Breast epithelium (tissue), 3 donors: Measurements from ENCODE around the gene FBXO22.

Source experiments
- POLR2A ChIP-seq: fragments of 450-650 bp; IDR thresholded peaks from one replicate; pipeline ENCODE4 v1.6.1; 2016; ENCODE audit warnings: antibody characterized with exemption, mild to moderate bottlenecking, moderate library complexity
- POLR2AphosphoS5 ChIP-seq, 3 donors: sonication (generic); formaldehyde crosslinking; IDR thresholded peaks; one replicate each; pipeline ENCODE4 v1.6.1; 2017; ENCODE audit warnings: antibody characterized with exemption in 3 of 3
- TF ChIP-seq, protein P1 (sequence below), 3 donors: fragments of 450-650 bp; IDR thresholded peaks; one replicate each; pipeline ENCODE4 v1.5.1; 2016 to 2017; ENCODE audit warnings: antibody characterized with exemption in 3 of 3, mild to moderate bottlenecking in 3 of 3, moderate library complexity in 3 of 3

DNA sequence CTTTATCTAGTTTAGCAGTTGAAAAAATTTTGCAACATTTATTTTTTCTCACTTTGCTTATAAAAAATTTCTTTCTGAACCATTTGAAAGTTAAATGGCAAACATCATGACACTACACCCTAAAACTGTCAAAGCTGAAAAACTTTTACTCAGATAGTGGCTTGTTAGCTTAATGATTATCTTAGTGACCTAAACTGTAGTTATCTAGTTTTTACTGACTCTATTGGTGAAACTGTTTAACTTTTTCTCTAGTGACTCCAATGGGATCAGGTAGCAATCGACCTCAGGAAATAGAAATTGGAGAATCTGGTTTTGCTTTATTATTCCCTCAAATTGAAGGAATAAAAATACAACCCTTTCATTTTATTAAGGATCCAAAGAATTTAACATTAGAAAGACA lies 13.3 kb downstream of the FBXO22 start:
- TF ChIP-seq, protein P1, sequence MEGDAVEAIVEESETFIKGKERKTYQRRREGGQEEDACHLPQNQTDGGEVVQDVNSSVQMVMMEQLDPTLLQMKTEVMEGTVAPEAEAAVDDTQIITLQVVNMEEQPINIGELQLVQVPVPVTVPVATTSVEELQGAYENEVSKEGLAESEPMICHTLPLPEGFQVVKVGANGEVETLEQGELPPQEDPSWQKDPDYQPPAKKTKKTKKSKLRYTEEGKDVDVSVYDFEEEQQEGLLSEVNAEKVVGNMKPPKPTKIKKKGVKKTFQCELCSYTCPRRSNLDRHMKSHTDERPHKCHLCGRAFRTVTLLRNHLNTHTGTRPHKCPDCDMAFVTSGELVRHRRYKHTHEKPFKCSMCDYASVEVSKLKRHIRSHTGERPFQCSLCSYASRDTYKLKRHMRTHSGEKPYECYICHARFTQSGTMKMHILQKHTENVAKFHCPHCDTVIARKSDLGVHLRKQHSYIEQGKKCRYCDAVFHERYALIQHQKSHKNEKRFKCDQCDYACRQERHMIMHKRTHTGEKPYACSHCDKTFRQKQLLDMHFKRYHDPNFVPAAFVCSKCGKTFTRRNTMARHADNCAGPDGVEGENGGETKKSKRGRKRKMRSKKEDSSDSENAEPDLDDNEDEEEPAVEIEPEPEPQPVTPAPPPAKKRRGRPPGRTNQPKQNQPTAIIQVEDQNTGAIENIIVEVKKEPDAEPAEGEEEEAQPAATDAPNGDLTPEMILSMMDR (IDR thresholded peaks at IDR 0.05) = no peak
- TF ChIP-seq POLR2A (no peak), POLR2AphosphoS5 (IDR thresholded peaks at IDR 0.05) (no peak)
